HL-60/S4 (cell line): ENCODE measurements around the gene PIGL.
"Not testable (repeated sequence)": the region's sequence is repeated elsewhere in the genome, so short reads cannot be mapped to it uniquely, and the experiment has no call there.

Experiments used
- in situ Hi-C: fragments of 300-500 bp; cut with MboI; formaldehyde crosslinking; loops from 2 replicates; pipeline ENCODE4 v1.14.3; 2022; ENCODE audit warnings: low sequenced_read_pairs

PIGL gene

GRCh38 chr17:16216341-16217001, 539 bp upstream of the PIGL start:
- in situ Hi-C loops: not testable (repeated sequence)

DNA sequence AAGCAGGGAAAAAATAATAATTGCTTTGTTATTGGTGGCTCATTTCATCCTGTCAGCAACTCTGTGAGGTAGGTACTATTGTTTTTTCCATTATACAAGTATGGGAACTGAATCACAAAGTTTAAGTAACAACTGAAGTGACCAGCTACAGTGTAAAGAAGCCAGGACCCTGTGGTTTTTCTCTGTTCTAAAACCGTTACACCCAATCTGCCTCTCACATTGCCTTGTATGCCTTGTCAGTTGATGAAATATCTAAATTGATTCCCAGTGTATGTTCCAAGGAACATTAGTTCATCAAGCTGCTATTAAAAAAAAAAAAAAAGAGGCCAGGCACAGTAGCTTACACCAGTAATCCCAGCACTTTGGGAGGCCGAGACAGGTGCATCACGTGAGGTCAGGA, 5.4 kb downstream of the PIGL start:
- in situ Hi-C loops: no loop called here

- in situ Hi-C loops: not testable (repeated sequence)
These were observed 13.0 kb downstream of the PIGL start for GRCh38 chr17:16229912-16230561.

DNA sequence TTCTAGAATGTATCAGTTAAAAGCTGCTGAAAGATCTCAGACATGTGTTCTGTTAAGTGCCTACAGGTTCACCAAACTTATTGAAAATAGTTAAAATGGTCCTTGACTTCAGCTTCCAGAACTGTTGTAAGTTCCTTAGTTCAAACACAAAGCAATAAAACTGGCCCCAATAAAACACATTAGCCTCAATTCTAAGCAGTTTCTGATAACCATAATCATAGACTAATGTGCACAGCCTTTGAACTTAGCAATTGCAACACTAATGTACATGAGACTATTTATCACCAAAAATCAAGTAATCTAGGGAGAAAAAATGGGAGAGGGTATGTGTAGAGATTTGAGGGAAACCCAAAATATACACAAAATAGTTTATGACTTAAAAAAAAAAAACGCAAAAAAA, 15.4 kb downstream of the PIGL start:
- in situ Hi-C loops: no loop called here

GRCh38 chr17:16239931-16240330, 22.9 kb downstream of the PIGL start:
- in situ Hi-C loops: no loop called here

- in situ Hi-C loops: no loop called here
These were observed 24.9 kb downstream of the PIGL start for GRCh38 chr17:16241906-16242399.

GRCh38 chr17:16243385-16243784, 26.4 kb downstream of the PIGL start:
- in situ Hi-C loops: no loop called here

GRCh38 chr17:16243801-16244567, 27.0 kb downstream of the PIGL start:
- in situ Hi-C loops: no loop called here

DNA sequence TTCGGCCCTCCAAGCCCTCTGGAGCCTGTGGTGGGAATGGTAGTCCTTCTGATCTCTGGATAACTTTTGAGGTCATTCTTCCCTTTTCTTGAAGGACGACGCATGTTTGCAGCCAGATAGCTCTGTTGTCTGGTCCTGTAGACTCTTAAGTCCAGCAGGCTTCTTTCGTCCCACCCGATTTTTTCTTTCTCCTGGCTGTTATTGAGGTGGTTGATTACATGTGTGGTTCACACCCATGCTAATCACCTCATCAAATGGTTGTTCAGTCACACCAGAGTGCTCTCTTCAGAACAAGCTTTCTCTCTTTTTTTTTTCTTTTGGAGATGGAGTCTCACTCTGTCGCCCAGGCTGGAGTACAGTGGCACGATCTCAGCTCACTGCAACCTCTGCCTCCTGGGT, 30.6 kb downstream of the PIGL start:
- in situ Hi-C loops: no loop called here

DNA sequence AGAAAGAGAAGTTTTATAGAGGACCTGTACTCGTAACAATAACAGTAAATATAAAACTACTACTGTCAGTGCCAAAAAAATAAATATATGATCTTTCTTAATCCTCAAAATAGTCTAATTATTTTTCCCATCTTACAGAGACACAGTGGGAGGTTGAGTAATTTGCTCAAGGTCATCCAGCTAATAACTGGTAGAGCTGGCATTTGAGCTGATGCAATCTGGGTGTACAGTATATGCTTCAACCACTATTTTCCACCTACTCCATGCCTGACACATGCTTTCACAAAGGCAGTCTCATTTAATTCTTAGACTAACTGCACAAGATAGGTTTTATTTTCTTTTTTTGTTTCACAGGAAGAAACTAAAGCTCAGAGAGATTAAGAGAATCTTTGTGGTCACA, 33.6 kb downstream of the PIGL start:
- in situ Hi-C loops: no loop called here

GRCh38 chr17:16251043-16251442, 34.0 kb downstream of the PIGL start:
- in situ Hi-C loops: no loop called here

DNA sequence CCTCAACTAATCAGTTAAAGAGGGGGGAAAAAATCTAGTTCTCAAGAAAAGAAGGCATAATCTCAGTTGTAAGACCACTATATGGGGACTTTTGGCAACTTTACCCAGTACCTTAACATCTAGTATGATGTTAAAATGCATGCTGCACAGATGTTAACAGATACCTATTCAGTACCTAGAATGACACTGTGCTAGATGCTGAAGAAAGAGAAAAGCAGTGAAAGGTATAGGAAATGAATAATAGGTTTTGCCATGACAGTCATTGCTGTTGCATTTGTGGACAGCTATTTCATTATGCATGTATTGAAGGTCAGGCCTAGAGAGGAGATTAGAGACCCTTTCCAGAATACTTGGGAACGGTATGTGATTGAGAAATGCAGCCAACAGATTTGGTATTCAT, 34.5 kb downstream of the PIGL start:
- in situ Hi-C loops: no loop called here

DNA sequence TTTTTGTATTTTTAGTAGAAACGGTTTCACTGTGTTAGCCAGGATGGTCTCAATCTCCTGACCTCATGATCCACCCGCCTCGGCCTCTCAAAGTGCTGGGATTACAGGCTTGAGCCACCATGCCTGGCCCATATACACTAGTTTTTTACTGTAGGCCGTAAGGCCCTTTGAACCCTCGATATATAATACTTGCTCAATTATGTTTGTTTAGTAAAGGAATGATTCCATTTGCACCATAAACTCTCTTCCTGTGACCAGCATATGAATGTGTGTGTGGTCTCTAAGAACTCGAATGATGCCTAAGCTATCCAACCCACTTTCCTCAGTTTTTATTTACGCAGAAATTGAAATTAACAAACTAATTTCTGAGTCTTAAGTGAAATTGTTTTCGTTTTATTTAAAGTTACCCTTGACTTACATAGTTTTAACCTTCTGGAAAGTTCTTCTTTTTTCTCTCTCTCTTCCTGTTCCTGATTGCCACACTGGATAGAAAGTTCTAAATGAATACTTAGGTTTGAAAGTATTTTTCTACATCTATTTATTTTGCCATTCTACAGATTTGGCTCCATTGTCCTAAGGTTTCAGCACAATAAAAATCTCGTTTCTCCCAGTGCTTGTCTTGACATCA, 37.9 kb downstream of the PIGL start:
- in situ Hi-C loops: no loop called here

- in situ Hi-C loops: no loop called here
These were observed 38.5 kb downstream of the PIGL start for GRCh38 chr17:16255481-16255921.

- in situ Hi-C loops: no loop called here
These were observed 41.9 kb downstream of the PIGL start for GRCh38 chr17:16258901-16259300.

DNA sequence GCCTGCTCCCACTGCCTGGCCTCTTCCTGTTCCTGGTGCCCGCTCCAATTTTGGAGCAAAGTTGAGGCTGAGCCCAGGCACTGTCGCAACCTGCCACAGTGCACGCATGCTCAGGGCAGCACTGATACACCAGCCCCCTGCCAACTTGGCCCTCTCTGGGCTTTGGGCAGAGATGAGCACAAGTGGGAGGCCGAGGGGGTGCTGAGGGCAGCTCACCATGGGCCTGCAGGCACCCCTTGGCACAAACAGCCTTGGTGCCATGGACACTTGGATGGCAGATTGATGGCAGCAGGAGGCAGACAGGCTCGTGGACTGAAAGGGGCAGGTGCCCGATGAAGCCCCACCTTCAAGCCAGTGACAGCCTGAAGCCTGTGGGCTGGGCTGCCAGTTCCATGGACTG, 42.9 kb downstream of the PIGL start:
- in situ Hi-C loops: no loop called here

DNA sequence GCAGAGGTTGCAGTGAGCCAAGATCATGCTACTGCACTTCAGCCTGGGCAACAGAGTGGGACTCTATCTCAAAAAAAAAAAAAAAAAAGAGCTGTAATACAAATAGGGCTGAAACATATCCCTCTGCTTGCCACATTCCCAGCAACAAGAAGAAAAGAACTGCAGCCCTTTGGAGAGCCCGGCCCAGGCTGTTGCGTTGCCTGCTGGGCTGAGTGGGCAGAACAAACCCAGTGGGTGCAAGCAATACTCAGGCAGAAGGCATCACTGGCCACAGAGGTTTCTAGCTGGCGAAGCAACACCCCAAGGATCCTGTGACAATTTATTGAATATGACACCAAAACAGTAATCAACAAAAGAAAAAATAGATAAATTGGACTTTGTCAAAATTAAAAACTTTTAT, 44.0 kb downstream of the PIGL start:
- in situ Hi-C loops: no loop called here

GRCh38 chr17:16262201-16262600, 45.2 kb downstream of the PIGL start:
- in situ Hi-C loops: no loop called here

DNA sequence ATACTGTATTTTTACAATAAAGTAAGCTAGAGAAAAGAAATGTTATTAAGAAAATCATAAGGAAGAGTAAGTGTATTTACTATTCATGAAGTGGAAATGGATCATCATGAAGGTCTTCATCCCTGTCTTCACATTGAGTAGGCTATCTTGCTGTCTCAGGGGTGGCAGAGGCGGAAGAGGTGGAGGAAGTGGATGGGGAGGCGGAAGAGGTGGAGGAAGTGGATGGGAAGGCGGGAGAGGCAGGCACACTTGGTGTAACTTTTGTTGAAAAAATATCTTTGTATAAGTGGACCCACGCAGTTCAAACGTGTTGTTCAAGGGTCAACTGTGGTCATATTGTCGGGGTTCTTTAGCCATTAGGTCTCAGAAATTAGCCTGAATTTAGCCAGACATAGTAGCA, 50.2 kb downstream of the PIGL start:
- in situ Hi-C loops: no loop called here

GRCh38 chr17:16269658-16270057, 52.6 kb downstream of the PIGL start:
- in situ Hi-C loops: no loop called here

GRCh38 chr17:16272111-16272840, 55.3 kb downstream of the PIGL start:
- in situ Hi-C loops: no loop called here
